ENCODE measurements around the gene MAPK10.
"Not testable (repeated sequence)": the region's sequence is repeated elsewhere in the genome, so short reads cannot be mapped to it uniquely, and the experiment has no call there.

MAPK10 gene

GRCh38 chr4:86031927-86032326 lies 327.9 kb downstream of the MAPK10 start:
- DNase-seq: no peak

GRCh38 chr4:86026720-86027119 lies 333.1 kb downstream of the MAPK10 start:
- DNase-seq: no peak

GRCh38 chr4:86021671-86022070 lies 338.2 kb downstream of the MAPK10 start:
- DNase-seq: not testable (repeated sequence)

- DNase-seq: no peak
These were observed 339.9 kb downstream of the MAPK10 start for GRCh38 chr4:86019906-86020305.

- DNase-seq: no peak
These were observed 340.5 kb downstream of the MAPK10 start for GRCh38 chr4:86019362-86019761.

GRCh38 chr4:86015412-86016350 lies 344.2 kb downstream of the MAPK10 start:
- DNase-seq: no peak

- no peak for DNase-seq
These were observed 345.3 kb downstream of the MAPK10 start for GRCh38 chr4:86014599-86014998.

GRCh38 chr4:86013621-86014020 lies 346.2 kb downstream of the MAPK10 start:
- no peak for DNase-seq

- DNase-seq: no peak
These were observed 348.7 kb downstream of the MAPK10 start for GRCh38 chr4:86011117-86011516.

- DNase-seq: no peak
These were observed 352.8 kb downstream of the MAPK10 start for GRCh38 chr4:86007042-86007441.

GRCh38 chr4:86006057-86006456 lies 353.8 kb downstream of the MAPK10 start:
- no peak for DNase-seq

GRCh38 chr4:86004030-86004429 lies 355.8 kb downstream of the MAPK10 start:
- no peak for DNase-seq

GRCh38 chr4:86001591-86001990 lies 358.3 kb downstream of the MAPK10 start:
- DNase-seq: no peak

- no peak for DNase-seq
These were observed 364.5 kb downstream of the MAPK10 start for GRCh38 chr4:85995361-85995760.

GRCh38 chr4:85994576-85994975 lies 365.3 kb downstream of the MAPK10 start:
- no peak for DNase-seq

- no peak for DNase-seq
These were observed 366.2 kb downstream of the MAPK10 start for GRCh38 chr4:85993641-85994040.

GRCh38 chr4:85986266-85986665 lies 373.6 kb downstream of the MAPK10 start:
- DNase-seq: no peak

GRCh38 chr4:85979276-85979675 lies 380.6 kb downstream of the MAPK10 start:
- no peak for DNase-seq

GRCh38 chr4:85970535-85970934 lies 389.3 kb downstream of the MAPK10 start:
- DNase-seq: no peak

GRCh38 chr4:85968945-85969819 lies 390.7 kb downstream of the MAPK10 start:
- DNase-seq: peak; percentile 38 to 63

GRCh38 chr4:85967872-85968271 lies 392.0 kb downstream of the MAPK10 start:
- DNase-seq: no peak

- no peak for DNase-seq
These were observed 393.5 kb downstream of the MAPK10 start for GRCh38 chr4:85966373-85966772.

- DNase-seq: no peak
These were observed 394.3 kb downstream of the MAPK10 start for GRCh38 chr4:85965529-85965928.

GRCh38 chr4:85965017-85965416 lies 394.8 kb downstream of the MAPK10 start:
- not testable (repeated sequence) for DNase-seq

Data from inflammatory macrophage treated with lipopolysaccharide for 1 hour (primary cell).